HEK293 (cell line): ENCODE measurements around the gene THYN1.

ENCODE experiments used
- BCL11A ChIP-seq: fragments of 450-650 bp; formaldehyde crosslinking; IDR thresholded peaks from 2 replicates; pipeline ENCODE4 v1.5.1; 2016; ENCODE audit warnings: low read depth, missing biosample characterization, missing genetic modification characterization
- CTCF ChIP-seq: fragments of 450-650 bp; formaldehyde crosslinking; IDR thresholded peaks from 2 replicates; pipeline ENCODE4 v1.5.1; 2016; ENCODE audit warnings: missing biosample characterization, missing genetic modification characterization
- HOXA7 ChIP-seq: sonication (generic); formaldehyde crosslinking; IDR thresholded peaks from 2 replicates; pipeline ENCODE4 v1.8.1; 2022; ENCODE audit warnings: missing genetic modification reagents, borderline replicate concordance
- KLF9 ChIP-seq: fragments of 450-650 bp; formaldehyde crosslinking; IDR thresholded peaks from 2 replicates; pipeline ENCODE4 v1.5.1; 2016; ENCODE audit warnings: missing biosample characterization, missing genetic modification characterization, low read depth
- SETDB1 ChIP-seq: IDR thresholded peaks from one replicate; pipeline ENCODE4 v1.6.1; 2017; ENCODE audit warnings: mild to moderate bottlenecking, low read length, moderate library complexity, mixed read lengths; ENCODE audit not compliant: insufficient read length
- ZBTB1 ChIP-seq: fragments of 450-650 bp; formaldehyde crosslinking; IDR thresholded peaks from 2 replicates; pipeline ENCODE4 v1.5.1; 2016; ENCODE audit warnings: missing biosample characterization, missing genetic modification characterization

DNA sequence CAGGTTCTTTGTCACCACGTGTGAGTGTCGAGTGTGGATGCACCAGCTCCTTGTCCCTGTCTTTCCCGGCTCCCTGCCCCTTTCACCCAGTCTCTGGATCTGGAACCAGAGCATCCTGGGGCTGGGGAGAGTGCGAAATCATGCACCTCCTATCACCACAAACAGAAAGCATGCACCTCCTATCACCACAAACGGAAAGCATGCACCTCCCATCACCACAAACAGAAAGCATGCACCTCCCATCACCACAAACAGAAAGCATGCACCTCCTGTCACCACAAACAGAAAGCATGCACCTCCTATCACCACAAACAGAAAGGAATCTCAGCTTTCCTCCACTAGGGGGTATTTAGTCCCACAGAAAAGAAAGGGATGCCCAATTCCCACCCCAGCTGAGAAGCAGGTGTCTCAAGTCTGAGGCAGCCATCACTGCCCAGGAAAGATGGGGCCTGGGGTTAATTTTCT lies 17.1 kb upstream of the THYN1 start:
- TF ChIP-seq CTCF, result no peak
- TF ChIP-seq BCL11A (tag by site-specific recombination), result no peak
- no peak for TF ChIP-seq KLF9 (tag by site-specific recombination)
- no peak for TF ChIP-seq HOXA7 (CRISPR knock-in tag)
- TF ChIP-seq SETDB1, result no peak
- TF ChIP-seq ZBTB1 (tag by site-specific recombination), result no peak
